HUES48 (cell line): ENCODE results near the gene CHDH.

Experiments
- H3K27ac ChIP-seq: one replicate; pipeline ENCODE4 v1.7.0; 2013; ENCODE audit warnings: low read depth, low read length, inconsistent platforms
- H3K27me3 ChIP-seq: 2 replicates; pipeline ENCODE4 v1.6.1; 2013; ENCODE audit warnings: mild to moderate bottlenecking, low read length; ENCODE audit not compliant: control insufficient read depth, insufficient read depth
- H3K36me3 ChIP-seq: 2 replicates; pipeline ENCODE4 v1.6.1; 2013; ENCODE audit warnings: low read length; ENCODE audit not compliant: control insufficient read depth, insufficient read depth
- H3K4me1 ChIP-seq: 2 replicates; pipeline ENCODE4 v1.6.1; 2013; ENCODE audit warnings: mild to moderate bottlenecking, low read length; ENCODE audit not compliant: control insufficient read depth, insufficient read depth
- H3K4me3 ChIP-seq: 2 replicates; pipeline ENCODE4 v1.5.1; 2013; ENCODE audit warnings: mild to moderate bottlenecking, low read depth, low read length
- H3K9ac ChIP-seq: 2 replicates; pipeline ENCODE4 v1.6.1; 2013; ENCODE audit warnings: mild to moderate bottlenecking, low read depth, low read length, moderate library complexity
- H3K9me3 ChIP-seq: 2 replicates; pipeline ENCODE4 v1.6.1; 2013; ENCODE audit warnings: low read length; ENCODE audit not compliant: control insufficient read depth, insufficient read depth

Gene CHDH

GRCh38 chr3:53845881-53846133, 412 bp downstream of the CHDH start:
- Histone ChIP-seq H3K27me3 (peaks cover 16% of the 10 kb centered on the region), H3K36me3 (0 out of 2 replicates have a peak, but pooled peaks cover 5% of the 10 kb centered on the region), H3K4me1 (peaks cover 24% of the 10 kb centered on the region), H3K4me3 (peak overlapping the region; percentile 69), H3K9me3 (no peaks in the 10 kb centered on the region), H3K27ac (peak overlapping the region; percentile 75), H3K9ac (peak overlapping the region; percentile 67)

GRCh38 chr3:53845103-53845880, 927 bp downstream of the CHDH start:
- H3K27ac ChIP-seq = peak overlapping the region; percentile 75
- 0 out of 2 replicates have a peak, but pooled peaks cover 5% of the 10 kb centered on the region for H3K36me3 ChIP-seq
- H3K27me3 ChIP-seq = peaks cover 16% of the 10 kb centered on the region
- H3K9ac ChIP-seq = peak overlapping the region; percentile 67
- no peaks in the 10 kb centered on the region for H3K9me3 ChIP-seq
- peak overlapping the region; percentile 69 for H3K4me3 ChIP-seq
- peaks cover 24% of the 10 kb centered on the region for H3K4me1 ChIP-seq

GRCh38 chr3:53844262-53845102, 1.7 kb downstream of the CHDH start:
- peaks cover 16% of the 10 kb centered on the region for H3K27me3 ChIP-seq
- no peak overlapping the region for H3K9ac ChIP-seq
- H3K36me3 ChIP-seq = peaks cover 2% of the 10 kb centered on the region
- H3K27ac ChIP-seq = peak overlapping the region; percentile 51
- peaks cover 24% of the 10 kb centered on the region for H3K4me1 ChIP-seq
- H3K9me3 ChIP-seq = no peaks in the 10 kb centered on the region
- no peak overlapping the region for H3K4me3 ChIP-seq

- H3K27ac ChIP-seq = peak overlapping the region; percentile 72
- peaks cover 10% of the 10 kb centered on the region for H3K36me3 ChIP-seq
- H3K9me3 ChIP-seq = no peaks in the 10 kb centered on the region
- H3K4me3 ChIP-seq = no peak overlapping the region
- H3K9ac ChIP-seq = no peak overlapping the region
- H3K4me1 ChIP-seq = peaks cover 24% of the 10 kb centered on the region
- peaks cover 16% of the 10 kb centered on the region for H3K27me3 ChIP-seq
Measured at GRCh38 chr3:53843195-53844177, 2.7 kb downstream of the CHDH start.

- Histone ChIP-seq H3K4me1 (peaks cover 24% of the 10 kb centered on the region), H3K36me3 (peaks cover 14% of the 10 kb centered on the region), H3K27me3 (peaks cover 13% of the 10 kb centered on the region), H3K4me3 (no peak overlapping the region), H3K9me3 (no peaks in the 10 kb centered on the region), H3K9ac (peak overlapping the region; percentile 7; the same call in 1 of the 2 replicates), H3K27ac (peak overlapping the region; percentile 84)
Measured at GRCh38 chr3:53842436-53843194, 3.6 kb downstream of the CHDH start.

- Histone ChIP-seq H3K9me3 (no peaks in the 10 kb centered on the region), H3K4me3 (no peak overlapping the region), H3K36me3 (peaks cover 16% of the 10 kb centered on the region), H3K4me1 (peaks cover 20% of the 10 kb centered on the region), H3K27ac (no peak overlapping the region), H3K9ac (no peak overlapping the region), H3K27me3 (peaks cover 2% of the 10 kb centered on the region; the same call in 1 of the 2 replicates)
Measured at GRCh38 chr3:53841296-53841695, 4.9 kb downstream of the CHDH start.

- H3K9me3 ChIP-seq = no peaks in the 10 kb centered on the region
- H3K4me3 ChIP-seq = no peak overlapping the region
- H3K9ac ChIP-seq = no peak overlapping the region
- H3K27ac ChIP-seq = no peak overlapping the region
- H3K27me3 ChIP-seq = no peaks in the 10 kb centered on the region
- H3K4me1 ChIP-seq = peaks cover 2% of the 10 kb centered on the region; the same call in 1 of the 2 replicates
- H3K36me3 ChIP-seq = peaks cover 17% of the 10 kb centered on the region
Measured at GRCh38 chr3:53837331-53837730, 8.9 kb downstream of the CHDH start.

- H3K27ac ChIP-seq = no peak overlapping the region
- no peak overlapping the region for H3K9ac ChIP-seq
- no peaks in the 10 kb centered on the region for H3K27me3 ChIP-seq
- H3K4me3 ChIP-seq = no peak overlapping the region
- no peaks in the 10 kb centered on the region for H3K4me1 ChIP-seq
- peaks cover 17% of the 10 kb centered on the region for H3K36me3 ChIP-seq
- H3K9me3 ChIP-seq = no peaks in the 10 kb centered on the region
Measured at GRCh38 chr3:53836084-53836872, 9.9 kb downstream of the CHDH start.

- Histone ChIP-seq H3K9me3 (no peaks in the 10 kb centered on the region), H3K27me3 (no peaks in the 10 kb centered on the region), H3K36me3 (peaks cover 17% of the 10 kb centered on the region), H3K4me3 (no peak overlapping the region), H3K9ac (no peak overlapping the region), H3K27ac (no peak overlapping the region), H3K4me1 (no peaks in the 10 kb centered on the region)
Measured at GRCh38 chr3:53835257-53835656, 11.0 kb downstream of the CHDH start.
